Renal pelvis (tissue), 4 donors: ENCODE data around the gene MED15. TPM values are rescaled to one million over a fixed set of nuclear protein-coding genes. Genes with fewer than 3 reads are reported as not detected.

Experiments
- DNase-seq: peaks from one replicate; pipeline ENCODE4 v3.0.0-alpha.2; 2013
- polyA plus RNA-seq, 3 donors: library from polyadenylated mRNA; unstranded; fragments of 120-200 nt; gene quantifications; one replicate each; pipeline ENCODE4 v1.2.1, GENCODE V29; 2013; ENCODE audit not compliant: insufficient read length in 3 of 3

The MED15 gene
- polyA plus RNA-seq, 3 donors = 45.7 to 62.9 (median 61.4) TPM

DNA sequence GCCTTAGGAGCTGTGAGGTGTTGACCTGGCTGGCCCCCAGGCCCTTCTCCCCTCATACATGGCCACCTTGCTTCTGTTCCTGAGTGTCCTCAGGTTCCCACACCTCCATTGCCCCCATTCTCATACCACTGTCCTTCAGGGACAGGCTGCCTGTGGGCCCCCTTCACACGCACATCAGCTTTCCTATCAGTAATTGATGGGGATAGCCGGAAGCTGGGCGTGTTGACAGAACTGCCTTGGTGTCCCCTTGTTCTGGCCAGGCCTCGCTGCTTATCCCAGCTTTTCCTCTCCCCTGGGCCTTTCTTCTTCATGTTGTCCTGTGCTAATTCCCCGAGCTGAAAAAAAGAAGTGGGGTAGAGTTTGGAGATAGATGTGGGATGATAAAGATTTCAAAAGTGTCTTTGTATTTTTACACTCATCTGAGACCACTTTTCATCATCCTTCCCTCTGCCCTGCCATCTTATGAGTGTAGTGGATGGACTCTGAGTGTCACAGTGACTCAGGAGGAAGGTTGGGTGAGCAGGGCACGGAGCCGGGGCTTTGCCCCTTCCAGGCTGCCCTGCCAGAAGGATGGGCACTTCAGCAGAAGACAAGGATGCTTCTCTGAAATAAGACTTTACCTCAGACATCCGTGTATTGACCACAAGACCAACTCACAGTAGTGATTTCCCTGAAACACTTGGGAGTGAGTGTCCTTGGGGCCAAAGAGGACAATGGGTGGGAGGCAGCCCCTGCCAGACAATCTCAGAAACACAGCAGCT lies 42.8 kb downstream of the MED15 start:
- DNase-seq = no peak

DNA sequence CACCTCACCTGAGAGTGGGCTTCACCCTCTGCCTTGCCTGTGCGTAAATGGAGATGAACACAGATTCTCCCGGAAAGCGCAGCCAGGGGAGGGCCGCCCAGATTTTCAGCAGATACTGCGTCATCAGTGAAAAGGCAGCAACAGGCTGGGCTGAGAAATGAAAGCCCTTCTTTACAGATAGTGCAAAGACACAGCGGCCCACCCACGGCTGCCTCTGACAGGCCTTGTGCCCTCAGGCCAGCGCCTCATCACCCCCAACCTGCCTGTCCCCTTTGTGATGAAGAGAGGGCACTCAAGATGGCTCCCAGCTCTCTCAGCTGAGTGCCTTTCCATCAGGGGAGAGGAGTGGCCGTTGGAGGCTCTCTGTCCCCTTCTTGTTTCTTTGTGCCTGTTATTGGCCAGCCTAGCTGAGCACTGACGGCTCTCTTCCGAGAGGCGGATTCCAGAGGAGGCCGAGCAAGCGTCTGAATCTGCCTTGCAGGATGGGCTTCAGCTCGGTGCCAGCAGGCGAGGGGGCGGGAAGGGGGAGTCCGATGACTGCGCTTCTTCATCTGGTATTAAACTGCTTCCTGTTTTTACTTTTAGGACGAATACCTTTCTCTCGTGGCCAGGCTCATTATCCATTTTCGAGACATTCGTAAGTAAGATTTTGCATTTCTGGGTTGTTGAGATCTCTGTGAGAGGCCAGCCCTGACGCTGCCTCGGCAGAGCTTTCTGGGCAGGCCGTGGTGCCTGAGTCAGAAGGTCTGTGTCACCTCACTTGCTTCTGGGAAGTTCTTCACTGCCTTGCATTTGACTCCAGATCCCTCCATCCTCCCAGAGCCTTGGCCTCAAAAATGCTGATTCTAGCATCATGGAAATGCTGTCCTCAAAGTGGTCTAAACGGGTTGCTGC lies 43.7 kb downstream of the MED15 start:
- no peak for DNase-seq

DNA sequence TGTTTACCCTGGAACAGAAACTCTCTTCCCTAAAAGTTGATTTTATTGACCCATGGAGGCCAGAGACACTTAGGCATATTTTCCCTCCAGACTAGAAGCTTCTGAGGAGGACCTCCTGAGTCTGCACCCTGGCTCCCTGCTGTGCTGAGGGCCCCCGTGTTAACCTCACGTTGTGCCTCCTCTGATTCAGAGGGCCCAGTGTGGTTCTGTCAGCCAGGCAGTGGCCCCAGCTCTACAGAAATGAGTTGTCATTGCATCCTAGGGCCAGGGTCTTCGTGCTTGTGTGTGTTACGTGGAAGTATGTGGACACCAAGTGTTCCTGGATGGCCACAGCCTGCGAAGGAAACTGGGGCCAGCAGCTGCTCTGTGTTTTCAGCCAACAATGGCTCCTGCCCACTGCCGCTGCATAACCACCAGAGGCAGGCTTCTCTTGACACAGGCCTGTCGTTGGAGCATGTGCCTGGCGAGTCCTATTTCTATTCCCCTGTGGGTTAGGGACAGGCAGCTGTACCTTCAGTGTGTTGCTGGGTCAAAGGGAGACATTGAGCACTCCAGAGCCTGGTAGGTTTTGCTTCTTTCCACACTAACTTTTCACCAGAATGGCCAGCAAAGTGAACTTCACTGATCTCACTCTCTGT lies 44.5 kb downstream of the MED15 start:
- no peak for DNase-seq

- DNase-seq = no peak
These were observed 45.3 kb downstream of the MED15 start for GRCh38 chr22:20552443-20553401.

DNA sequence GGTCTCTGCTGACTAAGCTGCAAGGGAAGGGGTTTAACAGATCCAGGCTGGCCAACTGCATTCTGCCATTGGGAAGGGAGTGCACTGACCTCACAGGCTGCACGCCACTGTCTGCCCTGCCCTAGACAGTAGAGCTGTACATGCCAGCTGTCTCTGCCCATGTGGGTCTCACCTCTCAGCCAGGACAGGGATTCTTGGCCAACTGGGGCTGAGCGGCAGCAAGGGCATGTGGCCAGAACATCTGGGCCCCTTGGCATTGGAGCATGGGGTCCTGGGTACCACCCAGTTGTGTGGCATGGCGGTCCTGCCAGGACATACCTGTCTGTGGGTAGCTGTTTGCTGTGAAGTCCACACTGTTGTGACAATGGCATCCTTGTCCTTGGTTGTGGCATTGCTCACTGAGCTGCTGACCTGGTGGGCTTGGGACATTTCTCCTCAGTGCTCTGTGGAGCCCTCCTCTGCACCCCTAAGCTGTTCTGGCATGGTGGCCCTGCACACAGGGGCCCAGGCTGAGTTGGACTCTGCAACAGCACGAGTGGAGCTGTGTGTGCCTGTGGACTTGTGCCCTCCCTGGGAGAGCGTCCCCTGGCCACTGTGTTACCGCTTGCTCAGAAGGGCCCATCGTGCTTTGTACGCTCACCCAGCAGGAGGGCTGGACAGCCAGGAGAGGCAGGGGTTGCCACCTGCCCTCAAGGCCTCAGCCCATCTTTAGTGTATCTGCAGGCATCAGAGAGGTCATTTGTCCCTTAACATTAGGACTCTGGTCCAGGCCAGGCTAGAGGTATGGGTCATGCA lies 46.7 kb downstream of the MED15 start:
- no peak for DNase-seq

- no peak for DNase-seq
These were observed 47.4 kb downstream of the MED15 start for GRCh38 chr22:20554824-20555223.

DNA sequence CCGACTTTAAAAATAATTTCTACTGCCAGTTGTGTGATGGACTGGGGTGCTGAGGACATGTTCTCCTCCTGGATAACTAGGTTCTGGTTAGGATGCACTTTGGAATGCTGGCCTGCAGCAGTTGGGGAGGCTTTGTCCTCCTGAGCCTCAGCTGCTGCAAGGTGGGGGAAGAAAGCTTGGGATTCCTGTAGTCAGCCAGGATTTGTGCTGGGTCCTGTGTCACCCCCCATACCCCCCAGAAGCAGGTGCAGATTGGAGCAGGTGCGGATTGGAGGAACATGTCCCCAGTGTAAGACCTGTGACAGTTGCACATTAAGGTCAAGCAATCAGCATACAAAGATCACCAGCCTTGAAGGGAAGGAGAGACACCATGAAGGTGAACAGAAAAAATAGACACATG lies 51.1 kb downstream of the MED15 start:
- DNase-seq = no peak

DNA sequence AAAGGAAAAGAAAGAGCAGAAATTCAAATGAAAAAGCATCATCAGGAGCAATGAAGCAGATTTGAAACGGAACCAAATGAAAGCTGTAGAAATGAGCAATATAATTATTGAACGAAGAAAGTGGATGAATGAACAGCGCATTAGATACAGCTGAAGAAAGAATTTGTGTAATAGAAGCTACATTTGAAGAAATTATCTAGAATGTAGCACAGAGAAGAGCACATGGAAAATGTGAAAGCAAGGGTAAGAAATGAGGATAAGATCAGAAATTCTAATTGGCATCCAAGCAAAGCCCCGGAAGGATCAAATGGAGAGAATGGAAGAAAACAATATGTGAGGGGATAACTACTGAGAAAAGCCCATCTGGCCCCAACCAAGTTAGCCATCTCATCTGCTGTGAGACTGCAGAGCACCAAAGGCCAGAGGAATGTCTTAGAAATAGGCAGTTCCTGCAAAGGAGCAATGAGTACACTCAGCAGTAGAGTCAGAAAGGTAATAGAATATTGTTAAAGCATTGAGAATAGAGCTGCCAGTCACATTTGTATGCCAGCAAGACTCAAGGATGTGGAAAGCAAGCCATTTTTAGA lies 51.9 kb downstream of the MED15 start:
- no peak for DNase-seq

GRCh38 chr22:20560716-20561115 lies 53.3 kb downstream of the MED15 start:
- no peak for DNase-seq

DNA sequence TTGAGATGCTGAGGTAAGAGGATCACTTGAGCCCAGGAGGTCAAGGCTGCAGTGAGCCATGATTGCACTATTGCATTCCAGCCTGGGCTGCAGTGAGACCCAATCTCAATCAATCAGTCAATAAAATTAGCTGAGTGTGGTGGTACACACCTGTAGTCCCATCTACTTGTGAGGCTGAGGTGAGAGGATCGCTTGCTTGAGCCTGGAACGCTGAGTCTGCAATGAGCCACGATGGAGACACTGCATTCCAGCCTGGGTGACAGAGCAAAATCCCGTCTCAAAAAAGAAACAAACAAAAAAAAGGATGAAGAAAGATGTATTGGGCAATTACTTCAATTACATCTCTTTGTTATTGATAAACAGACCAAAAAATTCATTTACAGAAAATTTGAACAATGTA lies 54.5 kb downstream of the MED15 start:
- no peak for DNase-seq

- DNase-seq = no peak
These were observed 55.4 kb downstream of the MED15 start for GRCh38 chr22:20562607-20563465.

DNA sequence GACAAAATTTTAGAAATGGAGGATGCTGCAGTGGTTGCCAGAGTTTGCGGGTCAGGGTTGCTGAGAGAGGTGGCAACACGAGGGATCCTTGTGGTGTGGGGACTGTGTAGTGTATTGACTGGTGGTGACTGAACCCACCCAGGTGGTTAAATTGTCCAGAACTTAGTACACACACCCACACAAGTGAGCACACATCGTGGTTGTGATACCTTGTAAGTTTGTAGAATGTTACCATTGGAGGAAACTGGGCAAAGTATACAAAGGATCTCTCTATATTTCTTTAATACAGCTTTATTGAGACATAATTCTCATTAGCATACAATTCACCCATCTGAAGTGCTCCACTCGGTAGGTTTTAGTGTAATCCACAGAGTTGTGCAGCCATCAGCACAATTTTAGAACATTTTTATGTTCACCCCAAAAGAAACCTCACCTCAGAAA lies 56.1 kb downstream of the MED15 start:
- DNase-seq = no peak

- DNase-seq = no peak
These were observed 56.5 kb downstream of the MED15 start for GRCh38 chr22:20563941-20564371.

GRCh38 chr22:20565079-20565734 lies 57.8 kb downstream of the MED15 start:
- DNase-seq = no peak

DNA sequence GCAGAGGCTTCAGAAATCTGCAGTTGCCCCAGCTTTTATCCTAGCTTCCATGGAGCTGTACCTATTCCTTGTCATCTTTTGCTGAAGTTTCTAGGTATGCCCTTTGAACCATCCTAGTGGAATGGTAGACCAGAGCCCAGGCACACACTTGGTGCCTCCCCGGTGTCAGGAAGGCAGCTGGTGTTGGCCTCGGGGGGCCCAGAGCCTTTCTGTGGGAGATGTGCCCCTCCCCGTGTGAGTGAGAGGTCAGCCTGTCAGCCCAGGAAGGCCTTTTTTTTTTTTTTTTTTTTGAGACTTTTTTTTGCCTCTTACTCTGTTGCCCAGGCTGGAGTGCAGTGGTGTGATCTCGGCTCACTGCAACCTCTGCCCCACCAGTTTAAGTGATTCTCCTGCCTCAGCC lies 58.4 kb downstream of the MED15 start:
- no peak for DNase-seq

- DNase-seq = no peak
These were observed 59.2 kb downstream of the MED15 start for GRCh38 chr22:20566420-20567260.

- no peak for DNase-seq
These were observed 60.0 kb downstream of the MED15 start for GRCh38 chr22:20567371-20567847.
